GM18907 (cell line): ENCODE data around the gene HMOX1.
"Not testable (repeated sequence)": the region's sequence is repeated elsewhere in the genome, so short reads cannot be mapped to it uniquely, and the experiment has no call there.

ENCODE experiments used
- ATAC-seq: cut with Tn5 transposase; IDR thresholded peaks from one replicate; pipeline ENCODE4 v1.9.1; 2021; ENCODE audit warnings: mild to moderate bottlenecking, moderate library complexity; ENCODE audit not compliant: unreplicated experiment

HMOX1 gene

DNA sequence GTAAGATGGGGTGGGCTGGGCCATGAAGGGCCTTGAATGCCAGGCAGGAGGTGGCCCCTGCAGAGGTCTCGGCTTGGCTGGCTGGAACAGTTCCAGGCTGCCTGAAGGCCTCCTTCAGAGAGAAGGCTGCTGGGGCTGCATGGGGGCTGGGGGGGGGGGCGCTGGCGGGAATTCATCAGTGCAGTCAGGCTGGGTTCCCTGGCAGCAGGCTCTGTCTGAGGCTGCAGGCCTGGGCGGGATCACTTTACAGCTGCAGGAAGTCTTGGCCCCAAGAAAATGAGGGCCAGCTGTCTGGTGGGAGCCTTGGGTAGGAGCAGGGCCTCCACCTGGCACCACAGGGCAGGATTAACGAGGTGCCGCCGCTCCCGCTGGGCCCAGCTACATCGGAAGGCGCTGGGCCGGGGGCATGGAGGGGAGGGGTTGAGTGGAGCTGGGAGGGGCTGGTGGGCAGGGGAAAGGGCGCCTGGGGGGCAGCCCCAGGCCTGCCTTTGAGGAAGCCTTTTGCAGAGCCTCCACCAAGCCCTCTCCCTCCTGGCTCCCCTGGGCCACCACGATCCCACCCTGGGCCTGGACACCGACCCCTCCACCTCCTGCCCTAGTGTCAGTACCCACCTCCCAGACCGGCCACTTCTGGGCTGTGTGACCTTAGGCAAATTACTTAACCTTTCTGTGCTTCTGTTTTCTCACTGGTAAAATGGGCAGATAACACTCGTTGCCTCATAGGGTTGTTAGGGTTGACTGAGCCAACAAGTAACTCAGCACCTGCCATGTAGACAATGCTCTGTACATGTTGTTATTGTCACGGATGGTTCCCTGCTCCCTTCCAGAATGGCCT is 31.0 kb upstream of the HMOX1 start:
- ATAC-seq = no peak

DNA sequence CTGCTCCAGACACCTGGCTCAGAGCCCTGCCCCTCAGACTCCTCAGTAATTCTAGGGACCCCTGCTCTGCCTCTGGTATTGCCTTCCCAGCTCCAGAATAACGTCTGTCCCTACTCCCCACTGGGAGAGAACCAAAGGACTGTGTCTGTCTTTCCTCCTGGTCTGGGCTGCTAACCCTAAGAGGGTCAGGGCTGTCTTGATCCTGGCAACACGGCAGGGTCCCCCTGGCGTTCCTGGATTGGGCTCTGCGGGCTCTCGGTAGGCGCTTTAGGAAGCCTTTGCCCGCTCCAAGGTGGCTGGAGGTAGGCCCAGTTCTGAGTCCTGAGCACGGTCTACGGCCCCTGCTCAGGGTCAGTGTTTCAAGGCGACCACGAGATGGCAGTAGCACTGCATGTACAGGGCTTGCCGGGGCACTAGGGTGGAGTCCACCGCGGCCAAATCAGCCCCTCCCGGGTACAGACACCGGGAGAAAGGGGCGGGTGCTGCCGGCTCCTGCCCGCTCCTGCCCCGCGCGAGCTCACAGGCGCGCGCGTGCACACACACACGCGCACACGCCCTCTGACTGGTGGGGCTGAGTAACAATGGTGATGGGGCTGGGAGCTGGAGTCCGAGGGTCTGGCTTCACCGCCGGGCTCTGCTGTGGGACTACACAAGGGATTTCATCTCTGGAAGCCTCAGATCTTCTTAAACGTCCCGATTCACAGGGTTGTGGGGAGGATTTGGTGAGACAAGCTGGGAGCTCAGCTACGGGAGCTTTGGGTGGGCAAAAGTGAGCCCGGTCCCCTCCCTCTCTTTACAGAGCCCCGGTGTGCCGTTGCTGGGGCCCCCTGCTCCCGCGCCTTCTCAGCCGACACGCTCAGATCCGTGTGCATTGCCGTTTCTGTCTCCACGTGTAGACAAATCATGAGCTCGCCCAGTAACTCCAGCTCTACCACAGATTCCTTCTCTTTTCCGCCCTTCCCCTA is 30.1 kb upstream of the HMOX1 start:
- peak; percentile 75 for ATAC-seq

DNA sequence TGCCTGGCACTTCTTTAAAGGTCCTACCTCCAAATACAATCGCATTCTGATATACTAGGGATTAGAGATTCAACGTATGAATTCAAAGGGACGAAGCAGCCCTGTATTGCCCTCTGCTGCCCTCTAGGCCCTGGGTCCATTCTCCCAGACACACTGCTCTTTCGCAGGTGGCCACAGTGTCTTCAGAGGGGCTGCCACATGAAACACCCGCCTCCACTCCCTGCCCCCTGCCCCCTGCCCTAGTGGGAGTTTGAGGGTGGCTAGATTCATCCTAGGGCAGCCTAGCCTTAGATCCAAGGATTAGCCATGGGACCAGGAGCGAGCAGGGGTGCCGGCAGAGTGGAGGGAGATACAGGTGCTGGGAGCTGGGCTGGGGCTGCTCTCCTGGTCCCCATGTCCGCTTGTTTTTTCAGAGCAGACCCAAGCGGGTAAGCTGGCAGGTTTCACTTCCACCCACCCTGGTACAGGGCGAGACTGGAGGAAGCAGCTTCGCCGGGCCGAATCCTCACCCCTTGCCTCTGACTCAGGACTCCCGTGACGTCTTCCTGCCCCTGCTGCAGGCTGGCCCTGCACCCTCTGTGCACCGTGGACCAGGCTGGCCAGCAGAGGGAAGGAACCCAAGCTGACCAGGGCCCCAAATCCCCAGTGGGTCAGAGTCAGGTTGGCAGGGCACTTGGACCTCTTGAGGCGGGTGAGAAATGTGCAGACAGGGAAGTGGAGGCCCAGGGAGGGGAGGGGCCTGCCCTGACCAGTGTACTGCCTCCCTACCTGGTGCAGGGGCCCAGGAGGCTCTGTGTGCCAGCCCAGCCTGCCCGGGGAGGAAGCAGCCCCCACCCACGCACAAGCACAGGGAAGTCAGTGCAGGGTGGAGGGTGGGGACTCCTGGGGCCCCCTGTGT is 28.4 kb upstream of the HMOX1 start:
- ATAC-seq = peak; percentile 51

DNA sequence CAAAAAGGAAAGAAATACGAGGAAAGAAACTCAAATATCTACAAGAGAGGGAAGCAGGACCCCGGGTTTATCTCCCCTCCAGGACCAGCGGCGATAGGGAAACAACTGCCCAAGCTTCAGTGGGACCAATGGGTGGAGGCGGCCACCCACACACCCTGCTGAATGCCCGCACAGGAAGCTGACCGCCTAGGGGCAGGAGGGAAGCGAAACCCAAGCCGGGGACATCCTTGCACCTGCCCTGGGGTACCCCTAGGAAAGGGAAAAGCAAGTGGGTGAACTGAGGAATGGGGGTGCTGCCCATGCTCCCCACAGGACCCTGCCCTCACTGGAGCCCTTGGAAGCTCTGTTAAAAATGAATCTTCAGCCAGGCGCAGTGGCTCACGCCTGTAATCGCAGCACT is 27.6 kb upstream of the HMOX1 start:
- no peak for ATAC-seq

DNA sequence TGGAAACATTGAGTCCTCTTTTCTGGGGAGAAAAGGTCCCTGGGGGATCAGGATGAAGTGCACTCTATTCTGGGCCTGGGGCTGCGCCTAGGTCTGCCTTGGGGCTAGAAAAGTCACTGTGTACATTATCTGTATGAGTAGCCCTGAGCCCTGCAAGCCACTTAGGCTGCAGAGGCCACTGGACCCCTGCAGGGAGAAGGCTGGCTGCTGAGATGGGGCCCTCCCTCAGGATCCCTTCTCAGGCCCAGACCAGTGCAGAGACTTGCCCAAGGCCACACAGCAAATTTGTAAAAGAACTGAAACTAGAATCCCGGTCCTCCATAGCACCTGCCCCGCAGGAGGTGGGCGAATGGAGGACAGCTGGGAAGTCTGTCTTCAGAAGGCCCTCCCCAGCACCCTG is 26.8 kb upstream of the HMOX1 start:
- no peak for ATAC-seq

DNA sequence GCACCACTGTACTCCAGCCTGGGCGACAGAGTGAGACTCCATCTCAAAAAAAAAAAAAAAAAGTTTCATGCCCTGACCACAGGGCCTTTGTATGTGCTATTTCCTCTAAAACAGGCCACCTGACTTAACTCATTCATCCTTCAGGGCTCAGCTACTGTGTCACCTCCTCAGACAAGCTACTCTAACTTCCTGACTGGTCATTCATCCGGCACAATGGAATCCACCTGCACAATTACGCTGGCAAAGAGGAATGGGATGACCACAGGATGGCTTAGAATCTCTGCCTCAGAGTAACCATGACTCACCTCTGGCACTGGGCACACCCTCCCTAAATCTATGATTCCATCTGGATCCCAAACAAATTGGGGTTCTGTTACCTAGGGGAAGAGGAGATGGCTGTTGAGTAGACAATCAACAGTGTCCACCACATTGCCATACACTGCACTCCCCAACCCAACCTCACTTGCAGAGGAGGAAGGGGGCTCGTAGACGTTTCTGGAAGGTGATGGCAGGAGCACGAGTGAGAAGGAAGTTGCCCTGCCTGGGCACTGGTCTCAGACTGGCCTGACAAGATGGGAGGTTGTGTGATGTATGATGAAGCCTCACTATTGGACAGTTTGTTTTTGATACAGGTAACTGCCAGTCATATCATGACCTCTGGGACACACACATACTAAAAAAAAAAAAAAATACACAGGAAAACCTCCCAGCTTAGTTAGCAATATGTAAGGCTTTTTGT is 22.8 kb upstream of the HMOX1 start:
- ATAC-seq = no peak

DNA sequence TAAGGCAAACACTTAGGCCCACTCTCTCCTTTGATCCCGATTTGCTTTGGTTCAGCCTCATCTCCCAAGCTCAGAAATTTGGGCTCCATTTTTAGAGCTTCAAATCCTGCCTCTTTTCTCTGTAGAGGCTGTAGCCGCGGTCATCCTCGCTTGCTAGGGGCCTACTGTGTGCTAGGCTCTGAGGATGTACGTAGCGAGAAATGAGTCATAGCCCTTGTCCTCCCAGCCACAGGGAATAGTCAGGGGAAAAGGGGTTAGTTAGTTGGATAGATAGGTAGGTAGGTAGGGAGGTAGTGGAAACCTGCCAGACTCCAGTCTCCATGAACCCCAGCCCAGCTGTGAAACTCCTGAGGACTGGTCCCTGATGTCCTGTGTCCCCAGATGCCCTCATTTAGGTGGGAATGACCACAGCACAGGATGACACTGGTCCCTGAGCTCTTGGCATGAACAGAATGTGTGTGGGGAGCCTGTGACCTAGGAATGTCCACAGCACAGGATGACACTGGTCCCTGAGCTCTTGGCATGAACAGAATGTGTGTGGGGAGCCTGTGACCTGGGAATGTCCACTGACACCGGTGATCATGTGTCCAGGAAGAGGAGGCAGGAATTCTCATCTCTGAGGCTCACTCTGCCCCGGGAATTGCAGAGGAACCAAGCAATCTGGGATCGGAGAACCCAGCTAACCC is 21.4 kb upstream of the HMOX1 start:
- no peak for ATAC-seq

DNA sequence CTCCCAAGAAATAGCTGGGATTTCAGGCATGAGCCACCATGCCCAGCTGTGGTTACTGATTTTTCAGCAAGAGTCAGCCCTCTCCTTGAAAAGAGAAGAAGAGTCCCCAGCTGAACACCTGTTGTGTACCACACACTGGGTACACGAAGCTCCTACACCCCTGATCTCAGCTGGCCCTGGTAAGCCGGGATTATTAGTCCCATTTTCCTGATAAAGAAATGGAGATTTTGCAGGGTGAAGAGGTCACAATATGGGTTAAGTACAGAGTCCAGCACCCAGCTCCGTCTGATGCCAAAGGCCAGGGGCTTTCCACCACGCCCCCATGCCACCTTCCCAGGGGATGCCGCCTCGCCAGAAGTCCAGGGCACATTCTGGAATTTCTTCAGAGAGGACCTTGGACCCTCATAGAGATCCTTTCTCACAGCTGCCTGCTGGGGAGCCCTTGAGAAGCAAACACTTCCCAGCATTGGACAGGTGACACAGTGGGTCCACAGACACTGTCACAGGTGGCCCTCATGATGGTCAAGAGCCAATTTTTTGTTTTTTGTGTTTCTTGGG is 19.8 kb upstream of the HMOX1 start:
- no peak for ATAC-seq

DNA sequence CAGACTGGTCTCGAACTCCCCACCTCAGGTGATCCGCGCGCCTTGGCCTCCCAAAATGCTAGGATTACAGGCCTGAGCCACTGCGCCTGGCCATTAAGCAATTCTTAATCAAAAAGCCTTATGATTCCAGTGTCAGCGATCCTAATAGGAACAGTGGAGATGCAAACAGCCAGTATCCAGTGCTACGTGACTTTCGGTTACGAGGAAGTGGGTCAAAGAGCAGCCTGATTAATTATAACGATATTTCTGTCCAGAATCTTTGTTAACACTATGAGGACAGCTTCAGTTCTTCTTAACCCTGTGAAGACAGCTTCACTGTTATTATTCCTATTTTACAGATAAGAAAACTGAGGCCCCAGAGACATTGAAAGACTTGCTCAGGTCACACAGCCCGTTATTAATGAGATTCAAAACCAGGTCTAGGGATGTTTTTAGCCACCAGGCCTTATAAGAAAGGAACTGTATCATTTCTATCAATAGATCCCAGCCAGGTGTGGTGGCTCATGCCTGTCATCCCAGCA is 17.3 kb upstream of the HMOX1 start:
- no peak for ATAC-seq

DNA sequence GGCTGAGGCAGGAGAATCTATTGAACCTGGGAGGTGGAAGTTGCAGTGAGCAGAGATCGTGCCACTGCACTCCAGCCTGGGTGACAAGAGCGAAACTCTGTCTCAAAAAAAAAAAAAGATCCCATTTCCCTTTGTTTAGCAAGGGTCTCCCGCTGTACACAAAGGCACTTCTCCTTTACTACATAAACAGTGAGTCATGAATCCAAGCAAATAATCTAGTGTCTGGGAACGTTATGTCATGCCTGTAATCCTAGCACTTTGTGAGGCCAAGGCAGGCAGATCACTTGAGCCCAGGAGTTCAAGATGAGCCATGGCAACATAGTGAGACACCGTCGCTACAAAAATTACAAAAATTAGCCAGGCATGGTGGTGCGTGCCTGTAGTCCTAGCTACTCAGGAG is 16.7 kb upstream of the HMOX1 start:
- ATAC-seq = not testable (repeated sequence)

DNA sequence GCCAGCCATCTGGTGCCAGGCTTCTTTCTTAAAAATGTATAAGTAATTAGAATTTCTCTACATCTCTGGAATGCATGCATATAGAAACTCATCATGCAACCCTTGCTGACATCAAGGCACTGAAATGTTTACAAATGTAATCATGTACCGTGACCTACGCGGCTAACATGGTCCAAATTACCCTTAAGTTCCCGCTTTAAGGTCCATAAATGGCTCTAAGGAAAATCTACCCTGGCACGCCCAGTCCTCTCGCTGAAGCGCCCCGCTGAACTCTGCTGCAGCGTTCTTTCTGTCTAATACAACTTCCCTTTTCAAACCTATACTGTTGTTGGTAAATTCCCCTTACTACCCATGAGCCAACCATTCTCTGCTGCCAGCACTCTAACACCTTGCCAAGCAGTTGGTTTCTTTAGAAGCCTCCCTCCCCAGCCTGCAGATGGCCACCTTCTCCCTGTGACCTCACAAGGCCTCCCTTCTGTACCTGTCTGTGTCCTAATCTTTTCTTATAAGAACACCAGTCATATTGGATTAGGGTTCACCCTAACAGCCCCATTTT is 13.5 kb upstream of the HMOX1 start:
- ATAC-seq = peak; percentile 45

DNA sequence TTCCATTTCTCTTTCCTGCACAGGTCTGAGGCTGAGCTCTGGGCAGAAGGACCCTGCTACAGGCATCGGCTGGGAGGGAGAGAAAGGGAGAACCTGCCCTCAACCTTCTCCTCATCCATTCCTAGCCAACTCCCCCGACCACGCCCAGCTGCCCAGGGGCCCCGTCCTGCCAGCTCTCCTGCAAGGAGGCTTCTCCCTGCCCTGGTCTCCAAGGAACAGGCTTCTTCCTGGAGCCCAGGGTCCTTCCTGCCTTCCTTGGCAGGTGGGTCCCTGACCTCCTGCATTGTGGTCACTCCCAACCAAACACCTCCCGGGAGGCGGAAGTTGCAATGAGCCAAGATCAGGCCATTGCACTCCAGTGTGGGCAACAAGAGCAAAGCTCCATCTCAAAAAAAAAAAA is 12.5 kb upstream of the HMOX1 start:
- no peak for ATAC-seq

DNA sequence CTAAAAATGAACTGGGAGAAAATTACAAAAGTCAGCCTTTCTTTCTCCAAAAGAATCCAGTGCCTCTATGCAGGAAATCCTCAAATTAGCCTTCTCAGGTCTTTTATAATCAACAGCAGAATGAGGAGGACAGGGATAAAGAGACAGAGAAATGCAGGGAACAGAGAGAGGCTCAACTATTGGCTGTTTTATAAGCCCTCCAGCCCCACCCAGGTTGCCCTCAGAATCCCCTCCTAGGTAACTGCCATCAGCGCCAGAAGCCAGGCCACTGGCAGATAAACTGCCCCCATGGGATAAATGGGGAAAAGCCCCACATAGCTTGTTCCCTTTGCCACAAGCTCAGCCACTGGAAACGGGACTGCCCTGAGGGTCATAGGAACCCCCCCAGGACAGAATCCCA is 10.9 kb upstream of the HMOX1 start:
- no peak for ATAC-seq

DNA sequence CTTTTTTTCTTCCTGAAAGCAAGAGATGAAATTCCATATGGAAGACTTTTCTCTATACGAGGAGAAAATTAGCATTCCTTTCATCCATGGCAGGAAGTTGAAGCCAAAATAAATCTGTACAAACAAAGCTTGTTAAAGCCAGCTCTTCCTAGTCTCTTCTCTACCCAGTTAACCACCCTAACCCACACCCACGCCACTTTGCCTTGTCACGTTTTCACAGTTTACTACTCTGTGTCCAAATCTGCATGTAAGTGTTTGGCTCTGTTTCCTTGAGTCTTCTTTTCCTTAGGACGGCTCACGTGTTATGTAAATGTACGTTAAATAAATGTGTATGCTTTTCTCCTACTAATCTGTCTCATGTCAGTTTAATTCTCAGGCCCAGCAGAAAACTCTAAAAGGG is 7.1 kb upstream of the HMOX1 start:
- ATAC-seq = no peak

DNA sequence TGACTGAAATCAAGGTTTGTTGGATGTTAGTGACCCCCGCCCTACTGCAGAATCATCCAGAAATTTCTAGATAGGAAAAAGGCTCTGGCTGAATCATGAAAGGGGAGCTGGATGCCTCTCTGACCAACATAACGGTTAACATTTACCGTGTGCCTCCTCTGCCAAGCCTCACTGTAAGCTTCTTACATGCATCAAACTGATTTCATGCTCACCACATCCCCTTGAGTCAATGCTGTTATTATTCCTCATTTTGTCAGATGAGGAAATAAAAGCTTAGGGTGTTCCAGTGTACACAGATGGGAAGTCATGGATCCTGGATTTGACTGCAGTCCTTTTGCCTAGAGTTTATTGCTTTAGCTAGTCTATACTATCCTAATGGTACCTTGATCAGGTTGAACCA is 5.9 kb upstream of the HMOX1 start:
- ATAC-seq = no peak

DNA sequence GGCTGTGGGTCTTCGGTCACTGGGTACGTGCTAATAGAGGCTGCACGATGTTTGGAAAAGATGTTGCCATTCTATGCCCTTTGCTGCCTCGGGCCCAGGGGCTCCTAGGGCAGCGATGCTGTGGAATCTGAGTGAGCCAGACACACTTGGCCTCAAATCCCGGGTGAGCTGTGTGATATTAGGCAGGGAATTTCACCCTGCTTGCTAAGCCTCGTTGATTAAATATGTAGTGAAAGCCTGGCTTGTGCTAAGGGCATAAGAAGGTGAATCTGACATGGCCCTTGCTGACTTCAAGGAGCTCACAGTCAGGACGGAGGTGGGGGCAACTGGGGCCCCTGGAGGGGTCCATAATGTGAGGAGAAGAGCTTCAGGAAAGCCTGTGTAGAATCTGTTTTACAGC is 5.4 kb upstream of the HMOX1 start:
- ATAC-seq = no peak

DNA sequence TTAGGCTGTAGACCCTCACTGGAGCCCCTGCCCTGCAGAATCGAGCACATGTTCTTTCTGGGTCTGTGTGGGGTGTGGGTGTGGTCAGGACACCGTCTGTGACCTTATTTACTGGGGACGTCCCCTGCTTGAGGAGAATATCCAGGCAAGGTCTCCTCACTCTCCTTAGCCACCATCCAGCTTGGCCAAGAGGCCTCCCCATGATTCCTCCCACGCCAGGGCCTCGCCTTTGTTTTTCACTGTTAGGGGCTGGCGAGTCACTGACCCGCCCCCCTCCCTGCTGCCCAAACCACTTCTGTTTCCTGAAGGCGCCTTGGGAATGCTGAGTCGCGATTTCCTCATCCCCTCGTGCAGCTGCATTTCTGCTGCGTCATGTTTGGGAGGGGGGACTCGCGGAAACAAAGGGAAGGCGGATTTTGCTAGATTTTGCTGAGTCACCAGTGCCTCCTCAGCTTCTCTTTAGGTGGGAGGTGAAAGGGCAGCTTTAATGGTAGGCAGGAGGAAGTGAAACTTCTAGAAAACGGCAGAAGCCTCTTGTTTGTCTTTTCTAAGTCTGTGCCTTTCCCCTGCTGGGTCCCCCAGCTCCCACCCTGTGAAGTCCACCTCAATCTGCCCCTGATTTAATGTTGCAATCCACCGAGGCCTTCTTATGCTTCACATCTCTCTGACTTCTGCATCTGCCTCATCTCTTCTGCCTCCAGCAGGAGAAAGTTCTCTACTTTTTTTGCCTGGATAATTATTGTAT is 4.0 kb upstream of the HMOX1 start:
- ATAC-seq = peak; percentile 69

DNA sequence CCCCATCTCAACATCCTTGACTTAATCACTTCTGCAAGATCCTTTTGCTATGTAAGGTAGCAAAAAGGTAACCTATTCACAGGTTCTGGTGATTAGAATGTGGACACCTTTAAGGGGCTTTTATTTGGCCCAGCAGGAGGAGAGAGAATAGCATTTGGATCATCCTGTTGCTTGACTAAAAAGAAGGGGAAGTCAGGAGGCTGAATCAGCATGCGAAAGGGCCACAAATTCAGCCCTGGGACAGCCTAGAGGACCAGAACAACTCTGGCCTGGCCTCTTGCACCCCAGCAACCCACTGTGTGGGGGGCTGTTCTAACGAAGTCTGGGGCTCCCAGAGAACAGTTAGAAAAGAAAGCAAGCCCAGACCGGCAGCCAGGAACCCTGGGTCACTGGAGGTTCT is 3.2 kb upstream of the HMOX1 start:
- ATAC-seq = no peak
